ENCODE measurements around the gene TPD52L2.
"Not testable (repeated sequence)": the region's sequence is repeated elsewhere in the genome, so short reads cannot be mapped to it uniquely, and the experiment has no call there.

The TPD52L2 gene

GRCh38 chr20:63857764-63858392 is 7.2 kb upstream of the TPD52L2 start:
- no peak for DNase-seq

- no peak for DNase-seq
Observed at GRCh38 chr20:63858393-63859165, 6.5 kb upstream of the TPD52L2 start.

GRCh38 chr20:63859166-63859699 is 5.8 kb upstream of the TPD52L2 start:
- DNase-seq = no peak

DNA sequence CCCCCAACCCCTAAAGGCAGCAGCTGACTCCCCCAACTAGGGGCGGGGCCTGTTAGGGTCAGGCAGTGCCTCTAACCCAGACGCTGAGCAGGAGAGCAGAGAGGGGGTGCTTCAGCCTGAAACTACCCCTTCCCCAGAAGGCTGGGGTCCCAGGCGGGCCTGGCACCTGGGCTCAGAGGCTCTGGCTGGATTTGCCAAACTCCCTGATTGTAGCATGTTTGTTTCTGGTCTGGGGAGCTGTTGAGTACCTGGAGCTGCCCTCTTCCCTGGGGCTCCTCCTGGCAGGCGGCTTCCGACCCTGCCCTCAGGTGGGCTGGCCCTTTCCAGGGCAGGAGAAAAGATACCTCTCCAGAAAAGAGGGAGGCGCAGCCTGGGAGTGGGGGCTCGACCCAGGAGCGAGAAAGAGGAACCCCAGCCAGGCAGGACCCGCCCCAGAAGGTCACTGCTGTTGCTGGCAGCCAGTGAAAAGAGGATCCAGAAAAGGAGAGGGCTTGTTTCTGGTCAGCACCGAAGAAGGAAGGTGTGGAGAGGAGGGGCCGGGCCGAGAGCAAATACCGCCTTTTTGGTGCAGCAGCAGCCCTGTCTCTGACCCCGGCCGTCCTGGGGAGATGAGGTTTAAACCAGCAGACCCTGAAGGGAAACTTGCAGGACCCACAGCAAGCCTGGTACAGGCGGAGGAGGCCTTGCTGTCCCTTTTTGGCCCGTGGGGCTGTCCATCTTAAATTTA is 4.6 kb upstream of the TPD52L2 start:
- no peak for DNase-seq

- no peak for DNase-seq
Observed at GRCh38 chr20:63861365-63861934, 3.6 kb upstream of the TPD52L2 start, which contains the start of gene ABHD16B. ABHD16B (plus strand) TSS chr20:63861498; CDS start chr20:63861541, 43 bp downstream.

GRCh38 chr20:63861981-63862901 is 2.8 kb upstream of the TPD52L2 start:
- no peak for DNase-seq

- DNase-seq = no peak
Observed at GRCh38 chr20:63863021-63863797, 1.9 kb upstream of the TPD52L2 start.

GRCh38 chr20:63863798-63864544 is 1.1 kb upstream of the TPD52L2 start:
- DNase-seq = peak in 1 of 2 experiments; percentile 54

DNA sequence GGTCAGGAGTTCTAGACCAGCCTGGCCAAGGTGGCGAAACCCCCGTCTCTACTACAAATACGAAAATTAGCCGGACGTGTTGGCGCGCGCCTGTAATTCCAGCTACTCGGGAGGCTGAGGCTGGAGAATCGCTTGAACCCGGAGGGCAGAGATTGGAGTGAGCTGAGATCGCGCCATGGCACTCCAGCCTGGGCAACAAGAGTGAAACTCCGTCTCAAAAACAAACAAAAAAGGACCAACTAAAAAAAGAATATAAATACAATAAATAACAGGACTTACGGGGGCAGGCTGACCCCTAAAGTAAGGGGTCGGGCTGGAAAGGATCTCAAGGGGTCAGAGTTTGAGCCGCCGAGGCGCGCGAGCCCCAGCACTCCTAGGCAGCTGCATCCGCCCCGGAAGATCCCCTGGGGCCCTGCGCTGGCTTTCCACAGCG is 509 bp upstream of the TPD52L2 start:
- DNase-seq = no peak

DNA sequence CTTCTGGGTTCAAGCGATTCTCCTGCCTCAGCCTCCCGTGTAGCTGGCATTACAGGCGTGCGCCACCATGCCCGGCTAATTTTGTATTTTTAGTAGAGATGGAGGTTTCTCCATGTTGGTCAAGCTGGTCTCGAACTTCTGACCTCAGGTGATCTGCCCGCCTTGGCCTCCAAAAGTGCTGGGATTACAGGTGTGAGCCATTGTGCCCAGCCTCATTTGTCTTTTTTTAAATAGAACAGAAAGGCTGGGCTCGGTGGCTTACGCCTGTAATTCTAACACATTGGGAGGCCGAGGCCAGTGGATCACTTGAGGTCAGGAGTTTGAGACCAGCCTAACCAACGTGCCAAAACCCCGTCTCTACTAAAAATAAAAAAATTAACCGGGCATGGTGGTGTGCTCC is 2.0 kb downstream of the TPD52L2 start:
- not testable (repeated sequence) for DNase-seq

DNA sequence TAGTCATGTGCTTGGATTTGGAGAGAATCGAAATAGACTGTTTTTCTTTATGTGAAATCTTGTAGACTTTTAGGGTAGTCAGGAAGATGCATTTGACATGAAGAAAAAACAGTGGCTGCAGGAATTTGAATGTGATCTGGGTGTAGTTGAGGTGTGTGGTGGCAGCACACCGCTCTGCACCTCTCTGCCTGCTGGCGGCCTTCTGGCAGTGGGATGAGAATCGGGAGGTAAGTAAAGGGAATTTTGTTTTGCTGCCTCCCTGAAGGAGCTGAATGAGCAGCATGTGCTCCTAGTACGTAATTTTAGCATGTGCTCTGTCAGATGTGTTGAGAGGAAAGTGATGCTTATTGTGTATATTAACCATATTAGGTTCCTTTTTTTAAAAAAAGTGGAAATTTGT is 3.2 kb downstream of the TPD52L2 start:
- no peak for DNase-seq

DNA sequence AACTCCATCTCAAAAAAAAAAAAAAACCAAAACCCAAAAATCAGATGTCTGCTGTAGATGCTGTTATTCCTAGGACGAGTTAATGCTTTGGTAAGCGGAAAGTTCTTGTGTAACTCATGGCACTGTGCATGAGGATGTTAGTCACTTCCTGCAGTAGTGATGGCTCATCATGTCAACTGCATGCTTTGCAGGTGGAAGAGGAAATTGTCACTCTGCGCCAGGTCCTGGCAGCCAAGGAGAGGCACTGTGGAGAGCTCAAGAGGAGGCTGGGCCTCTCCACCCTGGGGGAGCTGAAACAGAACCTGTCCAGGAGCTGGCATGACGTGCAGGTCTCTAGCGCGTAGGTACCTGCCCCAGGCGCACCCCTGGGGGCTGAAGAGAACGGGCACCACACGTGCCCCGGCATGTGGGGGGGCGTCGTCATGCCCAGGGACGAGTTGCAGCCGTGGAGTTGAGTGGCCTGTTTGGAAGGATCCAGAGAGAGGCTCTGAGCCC is 8.5 kb downstream of the TPD52L2 start:
- DNase-seq = no peak

GRCh38 chr20:63874241-63874640 is 9.2 kb downstream of the TPD52L2 start:
- not testable (repeated sequence) for DNase-seq

DNA sequence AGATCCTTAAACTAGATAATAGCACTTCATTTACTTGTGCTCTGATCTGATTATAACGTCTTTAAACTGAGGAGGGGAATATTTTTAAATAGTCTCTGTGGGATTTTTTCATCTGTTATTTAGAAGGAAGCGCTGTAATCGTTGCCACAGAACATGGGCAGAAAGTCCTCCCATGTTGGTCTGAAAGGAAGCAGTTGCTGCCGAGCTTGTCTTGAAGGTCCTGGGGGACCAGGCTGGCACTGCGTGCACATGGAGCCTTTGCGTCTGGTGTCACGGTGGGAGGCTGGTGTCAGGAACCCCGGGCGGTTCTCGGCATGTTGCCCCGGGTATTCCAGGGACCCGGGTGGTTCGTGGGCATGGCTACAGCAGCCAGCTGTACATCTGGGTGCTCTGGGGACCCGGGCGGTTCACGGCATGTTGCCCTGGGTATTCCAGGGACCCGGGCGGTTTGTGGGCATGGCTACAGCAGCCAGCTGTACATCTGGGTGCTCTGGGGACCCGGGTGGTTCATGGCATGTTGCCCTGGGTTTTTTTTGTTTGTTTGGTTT is 11.5 kb downstream of the TPD52L2 start:
- DNase-seq = no peak

GRCh38 chr20:63877755-63878470 is 12.8 kb downstream of the TPD52L2 start:
- no peak for DNase-seq

DNA sequence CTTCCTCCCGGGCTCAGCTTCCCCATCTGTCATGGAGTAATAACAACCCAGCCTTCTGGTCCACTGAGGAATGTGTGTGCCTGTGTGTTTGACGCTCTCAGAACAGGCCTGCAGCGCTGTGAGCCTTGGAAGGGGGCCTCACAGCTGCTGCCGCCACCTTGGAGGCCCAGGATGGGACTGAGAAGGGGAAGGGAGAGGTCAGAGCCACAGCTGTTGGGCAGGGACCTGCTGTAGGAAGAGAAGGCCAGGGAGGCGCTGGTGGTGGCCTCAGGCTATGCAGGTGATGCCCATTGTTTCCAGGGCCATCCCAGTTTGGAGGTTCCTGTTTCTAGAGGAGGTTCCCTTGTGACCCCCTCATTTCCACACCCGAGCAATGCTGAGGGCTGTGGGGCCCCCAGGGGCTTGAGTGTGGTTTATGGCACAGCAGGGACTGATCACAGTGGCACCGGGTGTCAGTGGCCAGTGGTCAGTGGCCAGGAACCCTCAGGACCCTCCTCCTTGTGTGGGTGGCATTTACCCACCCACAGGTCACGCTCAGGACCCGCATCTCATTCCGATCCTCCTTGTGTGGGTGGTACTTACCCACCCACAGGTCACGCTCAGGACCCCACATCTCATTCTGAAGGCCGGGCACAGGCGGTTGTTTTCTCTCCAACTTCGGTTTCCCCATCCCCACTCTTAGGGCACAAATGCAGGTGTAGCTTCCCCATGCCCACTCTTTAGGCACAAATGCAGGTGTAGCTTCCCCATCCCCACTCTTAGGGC is 14.0 kb downstream of the TPD52L2 start:
- DNase-seq = no peak

DNA sequence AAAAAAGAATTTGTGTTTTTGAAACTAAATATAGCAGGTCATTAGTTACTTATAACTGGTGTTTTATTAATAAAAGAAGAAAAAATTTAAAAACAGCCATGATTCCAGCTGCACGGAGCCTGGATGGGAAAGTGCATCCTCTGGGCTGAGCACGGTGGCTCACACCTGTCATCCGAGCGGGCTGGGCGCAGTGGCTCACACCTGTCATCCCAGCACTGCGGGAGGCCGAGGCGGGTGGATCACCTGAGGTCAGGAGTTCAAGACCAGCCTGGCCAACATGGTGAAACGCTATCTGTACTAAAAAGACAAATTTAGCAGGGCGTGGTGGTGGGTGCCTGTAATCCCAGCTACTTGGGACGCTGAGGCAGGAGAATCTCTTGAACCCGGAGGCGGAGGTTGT is 15.8 kb downstream of the TPD52L2 start:
- not testable (repeated sequence) for DNase-seq

All from cerebellar nuclear complex (tissue), 1 donor.